Spleen (tissue), 11 donors: ENCODE measurements around the gene NKX1-1. TPM values are rescaled to one million over a fixed set of nuclear protein-coding genes. Genes with fewer than 3 reads are reported as not detected.

Source experiments
- DNase-seq: peaks from one replicate; pipeline ENCODE4 v3.0.0-alpha.2; 2020
- H3K27ac ChIP-seq, 8 donors: fragments of 200-600 bp; sonication (generic) in 7 of 8; 1 replicate in 4 of 8; 2 replicates in 4 of 8; pipeline versions ENCODE4 v1.5.0 to v1.8.0; 2016 to 2021; ENCODE audit warnings: inconsistent platforms in 4 of 8, mild to moderate bottlenecking in 4 of 8, moderate library complexity in 1 of 8
- H3K27me3 ChIP-seq, 7 donors: fragments of 200-600 bp; sonication (generic) in 6 of 7; replicated peaks in 1 of 7; 1 replicate in 4 of 7; 2 replicates in 3 of 7; pipeline versions ENCODE4 v1.5.0 to v1.8.0; 2016 to 2021; ENCODE audit warnings: inconsistent platforms in 3 of 7, mild to moderate bottlenecking in 1 of 7
- H3K36me3 ChIP-seq, 6 donors: fragments of 200-600 bp; sonication (generic) in 5 of 6; 1 replicate in 4 of 6; 2 replicates in 2 of 6; pipeline versions ENCODE4 v1.5.0 to v1.8.0; 2016 to 2021; ENCODE audit warnings: inconsistent platforms in 2 of 6
- H3K4me1 ChIP-seq, 6 donors: fragments of 200-600 bp; sonication (generic) in 5 of 6; 1 replicate in 3 of 6; 2 replicates in 3 of 6; pipeline versions ENCODE4 v1.5.0 to v1.8.0; 2016 to 2021; ENCODE audit warnings: inconsistent platforms in 3 of 6
- H3K4me3 ChIP-seq, 8 donors: fragments of 200-600 bp; sonication (generic) in 7 of 8; 1 replicate in 4 of 8; 2 replicates in 4 of 8; pipeline versions ENCODE4 v1.5.0 to v1.8.0; 2016 to 2021; ENCODE audit warnings: inconsistent platforms in 4 of 8, mild to moderate bottlenecking in 4 of 8, moderate library complexity in 2 of 8
- H3K9me3 ChIP-seq, 8 donors: fragments of 200-600 bp; sonication (generic) in 7 of 8; 1 replicate in 4 of 8; 2 replicates in 4 of 8; pipeline versions ENCODE4 v1.5.0 to v1.8.0; 2016 to 2021; ENCODE audit warnings: inconsistent platforms in 4 of 8
- CTCF ChIP-seq, 11 experiments: fragments of 200-600 bp in 7 of 11; fragments of 450-650 bp in 4 of 11; sonication (generic) in 4 of 11; IDR thresholded peaks in 8 of 11; conservative IDR thresholded peaks in 3 of 11; 1 replicate in 7 of 11; 2 replicates in 4 of 11; pipeline versions ENCODE4 v1.4.0 to v1.8.0; 2016 to 2021; ENCODE audit warnings: antibody characterized with exemption in 11 of 11, inconsistent platforms in 4 of 11, mild to moderate bottlenecking in 1 of 11
- POLR2A ChIP-seq, 3 donors: fragments of 450-650 bp; IDR thresholded peaks; one replicate each; pipeline ENCODE4 v1.5.1; 2017; ENCODE audit warnings: antibody characterized with exemption in 3 of 3, mild to moderate bottlenecking in 1 of 3
- POLR2AphosphoS5 ChIP-seq, 3 donors: sonication (generic); formaldehyde crosslinking; IDR thresholded peaks; one replicate each; pipeline ENCODE4 v1.5.1; 2017; ENCODE audit warnings: antibody characterized with exemption in 3 of 3
- WGBS, 5 donors: extraction: QIAGEN DNeasy Blood & Tissue Kit in 3 of 5; methylation state at CpG; one replicate each; pipeline versions ENCODE4 v1.1.5 to v1.1.7; 2013 to 2018; 5-methylcytosine and 5-hydroxymethylcytosine counted together
- intact Hi-C: fragments of 100-400 bp; cut with DNase I; formaldehyde crosslinking; loops from one replicate; pipeline ENCODE4 v1.15.0; 2023; ENCODE audit warnings: low total_unique reads
- polyA plus RNA-seq, 3 donors: library from polyadenylated mRNA; stranded (reverse); fragments of 200-250 nt; gene quantifications; one replicate each; pipeline ENCODE4 v1.2.1, GENCODE V29; 2013
- total RNA-seq, 7 donors: library from RNA; depleted of rRNA in 3 of 7; stranded (reverse); fragments of >200 nt in 3 of 7; fragmentation: NEBNext Ultra II Directional in 4 of 7; extraction: Animal tissue kit (Norgen Biotek cat#: 25700) in 4 of 7; gene quantifications; one replicate each; pipeline versions ENCODE4 v1.1.0 to v1.2.1, GENCODE V29; 2016 to 2021
- donor health status: healthy with polysubstance abuse.
- donor health status: DM: no; HTN: no; CAD: no; lungs with moderate emphysema.
- donor health status: DM: no; HTN: no; CAD: no.
- donor health status: Bipolar disorder and iron deficiency.
- donor health status: healthy.
- donor health status: DM: no; HTN: no; CAD: no.
- donor health status: DM: yes; HTN: yes; CAD: no.

The NKX1-1 gene
- total and polyA plus RNA-seq, 10 donors = not detected

GRCh38 chr4:1451106-1451751 lies 45.0 kb upstream of the NKX1-1 start:
- Histone ChIP-seq H3K27me3 (peaks cover 0 to 53% (median 21%) of the 10 kb centered on the region in 7 donors), H3K4me3 (no peak overlapping the region), H3K9me3 (peaks cover 0 to 26% (median 11%) of the 10 kb centered on the region in 8 donors), H3K27ac (no peak overlapping the region), H3K36me3 (no peaks in the 10 kb centered on the region), H3K4me1 (no peaks in the 10 kb centered on the region)
- intact Hi-C loops = no loop called here
- TF ChIP-seq POLR2AphosphoS5 (IDR thresholded peaks at IDR 0.05) = no peak
- no peak for TF ChIP-seq POLR2A (IDR thresholded peaks at IDR 0.05)
- no peak for TF ChIP-seq CTCF (IDR thresholded peaks at IDR 0.05 in 8 of 11, conservative IDR thresholded peaks at IDR 0.05 in 3 of 11)
- WGBS, 5 donors = 78 to 89% (median 82%) methylated on average over 16 to 18 of the region's 18 CpGs
- DNase-seq = no peak

DNA sequence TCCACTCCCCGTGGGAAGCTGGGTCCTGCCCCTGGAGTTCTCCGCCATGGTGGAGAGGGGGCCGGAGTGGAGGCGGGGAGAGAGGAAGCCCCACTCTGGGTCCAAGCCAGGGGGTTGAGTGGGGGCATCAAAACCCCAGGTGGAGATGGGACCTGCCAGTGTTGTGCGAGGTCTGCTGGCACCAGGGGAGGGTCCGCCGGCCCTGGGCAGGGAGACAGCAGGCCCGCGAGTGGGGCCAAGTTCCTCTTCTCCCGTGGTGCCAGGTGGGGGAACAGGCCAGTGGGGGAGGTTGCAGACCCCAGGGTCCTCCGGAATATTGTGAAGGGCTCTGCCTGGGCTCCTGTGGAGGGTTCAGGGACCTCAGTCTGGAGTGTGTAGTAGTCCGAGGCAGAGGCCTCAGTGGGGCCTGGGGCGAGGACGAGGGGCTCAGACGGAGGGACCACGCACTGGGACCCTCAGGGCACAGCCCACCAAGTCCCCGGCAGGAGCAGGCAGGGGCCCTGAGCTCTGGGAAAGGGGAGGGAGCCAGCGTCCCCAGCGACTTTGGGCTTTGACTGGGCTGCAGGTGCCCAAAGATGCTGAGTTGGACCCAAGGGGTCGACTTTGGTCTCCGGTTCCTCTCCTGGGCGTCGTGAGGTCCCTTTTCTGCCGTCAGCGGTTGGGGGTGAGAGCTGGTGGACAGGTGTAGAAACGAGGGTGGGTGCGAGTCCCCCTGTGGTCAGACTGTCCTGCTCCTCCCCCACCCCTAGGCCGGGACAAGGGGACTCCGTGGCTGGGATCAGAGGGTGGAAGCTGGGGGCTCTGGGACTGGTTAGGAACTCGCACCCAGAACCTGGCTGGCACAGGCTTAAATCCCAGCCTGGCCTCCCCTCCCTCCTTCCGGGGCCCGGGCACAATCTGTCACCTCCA lies 43.8 kb upstream of the NKX1-1 start:
- Histone ChIP-seq H3K9me3 (peaks cover 0 to 16% (median 4%) of the 10 kb centered on the region in 8 donors), H3K36me3 (no peaks in the 10 kb centered on the region), H3K4me1 (no peaks in the 10 kb centered on the region), H3K4me3 (no peak overlapping the region), H3K27ac (no peak overlapping the region), H3K27me3 (peaks cover 0 to 64% (median 21%) of the 10 kb centered on the region in 7 donors)
- intact Hi-C loops = no loop called here
- 78 to 86% (median 82%) methylated on average over 27 to 32 of the region's 32 CpGs for WGBS, 5 donors
- no peak for DNase-seq
- TF ChIP-seq CTCF (IDR thresholded peaks at IDR 0.05 in 8 of 11, conservative IDR thresholded peaks at IDR 0.05 in 3 of 11) = no peak
- TF ChIP-seq POLR2A (IDR thresholded peaks at IDR 0.05) = no peak
- TF ChIP-seq POLR2AphosphoS5 (IDR thresholded peaks at IDR 0.05) = no peak

- 46 to 64% (median 57%) methylated on average over 9 to 12 of the region's 12 CpGs for WGBS, 5 donors
- no peak overlapping the region for H3K4me3 ChIP-seq
- peaks cover 0 to 68% (median 21%) of the 10 kb centered on the region in 7 donors for H3K27me3 ChIP-seq
- H3K4me1 ChIP-seq = no peaks in the 10 kb centered on the region
- H3K9me3 ChIP-seq = peaks cover 0 to 9% (median 0%) of the 10 kb centered on the region in 8 donors
- no peak for DNase-seq
- TF ChIP-seq POLR2AphosphoS5 (IDR thresholded peaks at IDR 0.05) = no peak
- TF ChIP-seq POLR2A (IDR thresholded peaks at IDR 0.05) = no peak
- TF ChIP-seq CTCF (IDR thresholded peaks at IDR 0.05 in 8 of 11, conservative IDR thresholded peaks at IDR 0.05 in 3 of 11) = no peak
- intact Hi-C loops = no loop called here
- H3K27ac ChIP-seq = no peak overlapping the region
- H3K36me3 ChIP-seq = no peaks in the 10 kb centered on the region
Measured at GRCh38 chr4:1449475-1449832, 43.2 kb upstream of the NKX1-1 start.
